Measurements from ENCODE around the gene CIAO3.

The CIAO3 gene

DNA sequence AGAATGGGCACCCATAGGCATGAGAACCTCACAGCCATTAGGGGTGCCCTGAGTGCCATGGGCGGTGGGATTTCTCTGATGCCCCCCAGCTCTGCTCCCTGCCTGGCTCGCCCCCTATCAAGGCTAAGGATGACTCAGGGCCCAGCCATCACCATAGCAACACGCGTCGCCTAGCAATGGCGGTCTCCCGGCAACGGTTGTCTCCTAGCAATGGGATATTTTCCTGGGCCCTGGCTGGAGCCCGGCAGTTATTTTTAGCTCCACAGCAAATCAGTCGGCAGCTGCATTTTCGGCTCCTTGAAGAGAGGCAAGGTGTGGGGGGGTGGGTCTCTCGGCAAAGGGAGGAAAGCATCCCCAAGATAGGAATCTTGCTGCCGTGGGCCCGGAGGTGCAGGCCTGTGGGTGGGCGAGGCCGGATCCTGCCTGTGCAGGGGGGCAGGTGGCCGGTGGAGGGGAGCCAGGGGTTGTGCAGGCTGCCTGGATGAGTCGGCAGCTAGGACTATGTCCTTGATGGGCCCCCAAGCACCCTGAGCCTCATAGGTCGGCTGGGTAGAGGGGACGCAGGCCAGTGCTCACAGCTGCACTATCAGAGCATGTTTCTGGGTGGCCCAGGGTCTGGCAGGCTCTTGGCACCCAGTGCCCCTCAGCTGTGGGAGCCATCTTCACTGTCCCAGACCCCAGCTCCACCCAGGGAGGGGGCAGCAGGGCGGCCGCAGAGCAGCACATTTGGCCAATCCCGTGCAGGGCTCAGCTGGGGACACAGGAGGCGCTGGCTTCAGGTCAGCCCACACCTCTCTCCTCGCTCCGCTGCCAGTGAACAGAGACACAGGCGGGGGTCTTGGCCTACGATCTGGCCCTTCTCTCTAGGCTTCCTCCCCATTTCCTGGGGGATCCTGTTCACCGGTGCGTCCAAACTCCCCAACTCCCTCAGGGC lies 31.0 kb downstream of the CIAO3 start:
- DNase-seq (ENCODE audit: low spot score): no peak

DNA sequence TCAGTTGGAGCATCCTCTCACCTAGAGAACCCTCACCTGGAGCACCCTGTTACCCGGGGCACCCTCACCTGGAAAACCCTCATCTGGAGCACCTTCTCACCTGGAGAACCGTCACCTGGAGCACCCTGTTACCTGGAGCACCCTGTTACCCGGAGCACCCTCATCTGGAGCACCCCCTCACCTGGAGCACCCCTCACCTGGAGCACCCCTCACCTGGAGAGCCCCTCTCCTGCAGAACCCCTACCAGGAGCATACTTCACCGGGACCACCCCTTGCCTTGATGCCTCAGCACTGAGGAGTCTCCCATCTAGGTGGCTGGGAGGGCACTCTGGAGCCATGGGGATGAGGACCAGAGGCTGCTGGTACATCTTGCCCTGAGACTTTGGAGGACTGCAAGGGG lies 31.8 kb downstream of the CIAO3 start:
- no peak for DNase-seq (ENCODE audit: low spot score)

DNA sequence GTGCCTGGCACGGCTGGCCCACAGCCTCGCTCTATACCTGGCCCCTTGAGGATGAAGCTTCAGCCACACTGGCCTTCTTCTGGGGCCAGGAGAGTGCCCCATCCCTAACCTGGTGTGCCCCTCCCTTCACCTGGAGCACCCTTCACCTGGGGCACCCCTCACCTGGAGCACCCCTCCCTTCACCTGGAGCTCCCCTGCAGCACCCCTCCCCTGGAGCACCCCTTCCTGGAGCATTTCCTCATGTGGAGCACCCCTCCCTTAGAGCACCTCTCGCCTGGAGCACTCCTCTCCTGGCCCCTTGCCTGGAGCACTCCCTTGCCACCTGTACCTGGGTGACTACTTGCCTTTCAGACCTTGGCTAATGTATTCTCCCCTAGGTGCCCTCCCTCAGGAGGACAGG lies 32.8 kb downstream of the CIAO3 start:
- no peak for DNase-seq (ENCODE audit: low spot score)

DNA sequence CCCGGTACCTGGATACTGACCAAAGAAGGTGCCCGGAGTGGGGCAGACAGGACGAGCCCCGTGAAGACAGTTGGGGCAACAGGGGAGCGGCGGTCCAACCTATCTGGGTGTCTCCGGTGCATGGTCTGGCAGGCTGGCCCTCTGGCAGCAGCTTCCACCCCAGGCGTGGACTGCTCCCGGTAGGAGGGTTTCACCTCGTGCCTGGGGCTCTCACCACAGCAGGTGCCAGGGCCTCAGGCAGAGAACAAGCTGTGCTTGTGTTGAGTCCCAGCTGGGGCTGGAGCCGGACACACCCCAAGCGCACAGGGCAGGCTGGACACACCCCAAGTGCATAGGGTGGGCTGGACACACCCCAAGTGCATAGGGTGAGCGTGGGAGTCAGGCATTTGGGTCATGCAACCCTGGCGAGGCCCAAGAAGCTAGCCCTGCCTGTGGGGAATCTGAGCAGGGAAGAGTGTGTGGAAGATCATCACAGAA lies 33.7 kb downstream of the CIAO3 start:
- no peak for DNase-seq (ENCODE audit: low spot score)

DNA sequence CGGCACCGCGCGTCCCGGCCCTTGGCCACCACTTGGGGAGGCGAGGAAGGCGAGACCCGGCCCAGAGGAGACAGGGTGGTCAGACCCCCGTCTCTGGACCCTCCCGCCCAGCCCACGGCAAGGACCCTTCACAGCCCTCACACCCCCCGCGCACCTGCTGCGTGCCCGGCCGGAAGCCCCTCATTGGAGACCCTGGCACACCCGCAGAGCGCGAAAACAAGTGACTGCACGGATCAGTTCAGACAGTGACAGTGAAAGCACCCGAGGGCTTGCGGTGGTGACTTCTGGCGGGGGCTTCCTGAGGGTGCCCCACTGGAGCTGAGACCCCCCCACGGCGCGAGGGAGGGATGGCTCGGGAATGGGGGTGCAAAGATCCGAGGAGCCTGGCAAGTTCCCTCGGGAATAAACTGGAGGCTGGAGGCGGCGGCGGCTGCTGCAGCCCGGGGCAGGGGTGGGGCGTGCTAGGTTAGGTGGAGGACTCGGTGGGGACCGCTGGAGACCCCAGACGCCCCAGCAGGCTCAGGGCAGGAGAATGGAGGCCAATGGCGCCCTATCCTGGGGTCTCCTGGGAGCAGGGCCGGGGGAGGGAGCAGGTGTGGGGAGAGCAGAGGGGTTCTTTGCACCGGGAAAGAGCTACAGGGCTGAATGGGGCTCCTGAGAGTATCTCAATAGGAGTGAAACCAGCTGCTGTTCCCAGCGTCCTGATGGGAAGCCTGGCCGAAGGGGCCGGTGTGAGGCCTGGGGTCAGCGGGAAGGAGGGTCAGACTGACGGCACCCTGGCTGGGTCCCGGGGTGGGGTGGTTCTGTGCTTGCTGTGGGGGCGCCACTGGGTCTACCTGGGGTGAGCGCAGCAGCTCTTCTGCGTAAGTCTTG lies 34.4 kb downstream of the CIAO3 start:
- no peak for DNase-seq (ENCODE audit: low spot score)

DNA sequence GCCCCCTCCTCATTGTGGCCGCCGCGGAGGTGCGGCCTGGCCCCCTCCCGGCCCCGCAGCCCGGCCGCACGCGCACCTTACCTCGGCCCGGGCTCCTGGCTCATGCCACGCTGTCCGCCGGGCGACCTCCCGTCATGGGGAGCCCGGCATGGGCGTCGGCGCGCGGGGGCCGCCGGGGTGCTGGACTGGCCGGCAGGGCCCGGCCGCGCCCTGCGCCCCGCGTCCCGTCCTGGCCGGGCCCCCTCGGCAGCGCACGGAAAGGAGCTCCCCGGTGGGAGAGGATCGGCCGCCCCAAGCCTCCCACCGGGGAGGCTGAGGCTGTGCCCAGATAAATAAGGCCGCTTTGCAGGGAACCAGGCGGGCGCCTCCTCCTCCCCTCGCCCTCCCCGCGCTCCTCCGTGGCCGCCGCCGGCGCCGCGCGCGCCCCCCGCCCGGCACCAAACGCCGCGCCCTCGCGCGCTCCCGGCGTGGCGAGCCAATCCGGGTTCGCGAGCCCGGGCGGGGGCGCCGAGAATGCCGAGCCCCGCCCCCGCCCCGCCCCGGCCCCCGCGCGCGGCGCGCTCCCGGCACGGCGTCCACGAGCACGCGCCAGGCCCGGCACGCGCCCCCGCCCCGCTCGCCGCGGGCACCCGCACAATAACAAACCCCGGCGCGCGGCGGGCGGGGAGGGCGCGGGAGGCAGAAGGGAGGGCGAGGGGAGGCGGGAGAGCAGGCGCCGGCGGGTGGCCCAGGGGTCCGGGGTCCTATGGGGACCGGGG lies 35.2 kb downstream of the CIAO3 start, which contains the start of gene FBXL16:
Gene FBXL16 (minus strand): TSS at position 371 of the 758 bp plus-strand sequence. CDS start 8,396 bp downstream, outside the sequence.
- DNase-seq (ENCODE audit: low spot score): no peak

DNA sequence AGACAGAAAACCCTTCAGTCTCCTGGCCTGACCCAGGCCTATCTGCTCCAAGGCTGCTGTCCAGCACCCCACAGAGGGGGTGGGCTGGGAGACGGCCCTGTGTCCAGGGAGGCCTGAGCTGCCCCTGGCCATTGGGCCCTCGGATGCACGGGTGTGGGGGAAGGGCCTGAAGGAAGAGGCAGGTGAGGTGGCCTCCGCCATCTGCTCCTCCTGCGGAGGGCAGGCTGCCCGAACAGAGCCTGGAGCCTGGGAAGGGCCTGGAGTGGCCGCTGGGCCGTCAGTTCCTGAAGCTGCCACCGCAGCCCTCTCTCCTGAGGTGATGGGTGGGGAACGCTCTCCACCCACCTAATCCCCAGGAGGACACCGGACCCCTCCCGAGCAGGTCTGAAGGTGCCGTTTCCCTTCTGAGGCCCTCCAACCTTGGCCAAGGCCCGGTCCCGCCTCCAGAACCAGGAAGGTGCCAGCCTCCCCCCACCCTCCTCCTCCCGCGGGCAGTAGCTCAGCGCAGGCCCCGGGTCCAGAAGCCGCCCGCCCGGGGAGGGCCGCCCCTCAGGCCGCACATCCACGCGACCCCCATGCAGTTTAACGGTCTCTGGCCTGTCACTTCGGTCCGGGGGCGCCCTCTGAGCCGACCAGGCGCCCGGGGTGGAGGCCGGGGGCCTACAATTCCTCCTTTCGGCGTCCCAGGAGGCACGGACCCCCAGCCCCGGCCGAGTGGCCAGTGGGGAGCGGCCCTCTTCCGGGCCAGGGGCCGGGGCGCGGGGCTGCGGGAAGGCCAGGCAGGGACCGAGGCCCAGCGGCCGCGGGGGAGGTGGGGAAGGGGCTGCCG lies 36.0 kb downstream of the CIAO3 start:
- DNase-seq (ENCODE audit: low spot score): no peak

DNA sequence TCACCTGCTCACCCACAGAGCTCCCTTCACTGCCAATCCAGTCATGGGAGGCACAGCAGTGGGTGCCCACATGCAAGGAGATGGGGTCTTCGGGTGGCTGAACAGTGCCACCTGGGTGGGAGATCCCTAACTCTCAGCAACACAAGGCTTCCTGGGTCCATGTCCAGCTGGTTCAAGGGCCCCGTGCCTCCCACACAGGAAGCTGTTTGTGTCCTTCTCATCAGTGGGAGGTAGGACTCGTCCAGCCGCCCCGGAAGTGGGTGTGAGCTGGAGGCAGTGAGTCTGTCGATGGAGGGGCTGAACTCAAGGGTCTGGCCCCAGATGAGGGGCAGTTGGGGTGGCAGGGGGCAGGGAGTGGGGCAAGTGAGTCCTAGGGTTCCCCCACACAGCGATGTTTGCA lies 36.8 kb downstream of the CIAO3 start:
- no peak for DNase-seq (ENCODE audit: low spot score)

DNA sequence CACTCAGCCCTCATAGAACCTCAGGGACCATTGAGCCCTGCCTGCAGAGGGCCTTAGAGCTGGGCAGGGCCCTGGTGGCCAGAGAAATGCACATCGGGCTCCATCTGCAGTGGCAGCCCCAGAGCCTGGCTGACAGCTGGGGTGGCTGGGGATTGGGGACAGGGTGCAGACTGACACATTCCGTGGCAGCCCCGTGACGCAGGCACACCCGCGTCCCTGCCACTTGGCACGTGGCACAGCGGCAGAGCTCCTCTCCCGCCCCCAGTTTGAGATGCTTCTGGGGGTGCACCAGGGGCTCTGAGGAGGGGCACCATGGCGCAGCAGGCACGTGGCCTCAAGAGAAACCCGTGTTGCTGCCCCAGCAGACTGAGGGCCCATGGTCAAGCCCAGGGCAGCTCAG lies 37.4 kb downstream of the CIAO3 start:
- no peak for DNase-seq (ENCODE audit: low spot score)

DNA sequence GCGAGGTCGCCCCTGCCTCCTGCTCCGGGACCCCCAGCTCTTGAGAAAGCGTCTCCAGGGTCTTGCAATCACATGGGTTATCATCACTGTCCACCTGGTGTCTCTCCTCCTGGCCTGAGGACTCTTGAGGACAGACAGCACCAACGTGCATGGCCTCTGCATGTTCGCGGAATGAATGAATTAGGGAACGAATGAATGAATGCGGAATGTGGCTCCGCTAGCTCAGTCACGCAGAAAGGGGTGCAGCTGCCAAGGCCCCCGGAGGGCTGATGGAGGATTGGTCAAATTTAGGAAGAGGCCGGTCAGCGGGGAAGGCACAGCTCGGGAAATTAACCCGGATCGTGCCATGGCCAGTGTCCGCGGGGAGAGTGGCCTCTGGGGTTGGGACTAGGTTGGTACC lies 38.5 kb downstream of the CIAO3 start:
- DNase-seq (ENCODE audit: low spot score): no peak

DNA sequence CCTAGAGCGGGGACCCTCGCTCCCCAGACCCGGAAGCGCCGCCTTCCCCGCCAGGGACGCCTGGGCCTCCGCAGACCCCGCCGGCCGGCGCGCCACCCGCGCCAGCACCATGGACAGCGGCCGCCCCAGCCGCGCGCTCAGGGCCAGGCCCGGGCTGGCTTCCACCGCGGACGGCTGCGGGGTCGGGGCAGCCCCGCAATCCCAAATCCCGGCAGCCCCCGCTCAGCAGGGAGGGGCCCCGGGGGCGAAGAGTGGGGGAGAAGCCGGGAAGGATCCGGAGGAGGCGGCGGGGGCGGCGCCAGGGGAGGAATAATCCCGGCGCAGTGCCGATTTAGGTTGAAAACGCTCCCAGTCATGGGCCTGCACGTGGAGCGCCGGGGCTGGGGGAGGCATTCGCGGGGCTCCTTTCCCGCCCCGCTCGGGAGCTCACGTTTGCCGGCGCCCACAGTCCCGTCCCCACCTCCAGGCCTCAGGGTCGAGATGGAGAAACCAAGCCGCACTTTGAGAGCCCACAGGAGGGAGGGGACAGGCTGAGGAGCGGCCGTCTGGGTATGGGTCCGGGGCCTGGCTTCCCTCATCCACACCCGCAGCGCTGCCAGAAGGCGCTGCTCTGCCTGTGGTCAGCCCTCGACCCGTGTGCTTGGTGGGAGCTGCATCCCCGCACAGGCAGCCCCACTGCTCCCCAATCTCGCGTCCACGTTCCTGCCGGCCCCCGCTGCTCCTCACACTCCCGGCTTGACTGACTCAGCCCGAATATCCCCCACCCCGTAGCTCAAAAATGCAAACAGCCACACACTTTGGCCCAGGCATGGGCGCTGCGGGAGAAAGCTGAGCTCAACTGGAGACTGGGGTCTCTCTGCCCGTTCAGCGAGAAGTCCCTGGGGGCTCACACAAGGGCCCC lies 39.9 kb downstream of the CIAO3 start:
- DNase-seq (ENCODE audit: low spot score): no peak

DNA sequence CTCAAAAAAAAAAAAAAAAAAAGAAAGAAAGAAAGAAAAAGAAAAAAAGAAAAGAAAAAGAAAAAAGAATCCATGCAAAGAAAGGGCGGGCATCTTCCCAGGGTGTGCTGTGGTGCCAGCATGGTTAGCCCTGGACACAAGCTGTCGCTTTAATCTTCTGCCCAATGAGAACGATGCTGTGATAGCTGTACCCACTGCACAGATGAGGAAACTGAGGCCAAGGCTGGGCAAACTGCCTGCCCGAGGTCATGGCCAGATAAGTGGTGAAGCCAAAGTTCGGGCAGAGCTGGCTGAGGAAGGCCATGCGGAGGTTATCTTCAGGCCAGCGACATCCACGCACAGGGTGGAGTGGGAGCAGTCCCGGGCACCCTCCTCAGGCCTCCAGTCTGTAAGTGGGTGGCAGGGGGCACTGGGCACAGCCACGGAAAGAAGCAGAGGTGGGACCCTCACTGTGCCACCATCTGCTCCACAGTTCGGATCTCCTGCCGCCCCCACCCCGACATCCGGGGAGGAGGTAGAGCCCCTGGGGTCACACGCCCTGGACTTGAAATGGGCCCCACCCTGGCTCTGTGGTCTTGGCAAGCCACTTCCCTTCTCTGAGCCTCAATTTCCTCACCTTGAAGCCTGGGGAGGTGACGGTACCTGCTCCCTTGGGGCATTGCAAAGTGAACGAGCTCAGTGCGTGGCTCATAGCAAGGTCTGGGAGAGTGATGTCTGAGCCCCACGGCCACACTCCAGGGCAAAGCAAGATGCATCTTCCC lies 41.7 kb downstream of the CIAO3 start:
- no peak for DNase-seq (ENCODE audit: low spot score)

DNA sequence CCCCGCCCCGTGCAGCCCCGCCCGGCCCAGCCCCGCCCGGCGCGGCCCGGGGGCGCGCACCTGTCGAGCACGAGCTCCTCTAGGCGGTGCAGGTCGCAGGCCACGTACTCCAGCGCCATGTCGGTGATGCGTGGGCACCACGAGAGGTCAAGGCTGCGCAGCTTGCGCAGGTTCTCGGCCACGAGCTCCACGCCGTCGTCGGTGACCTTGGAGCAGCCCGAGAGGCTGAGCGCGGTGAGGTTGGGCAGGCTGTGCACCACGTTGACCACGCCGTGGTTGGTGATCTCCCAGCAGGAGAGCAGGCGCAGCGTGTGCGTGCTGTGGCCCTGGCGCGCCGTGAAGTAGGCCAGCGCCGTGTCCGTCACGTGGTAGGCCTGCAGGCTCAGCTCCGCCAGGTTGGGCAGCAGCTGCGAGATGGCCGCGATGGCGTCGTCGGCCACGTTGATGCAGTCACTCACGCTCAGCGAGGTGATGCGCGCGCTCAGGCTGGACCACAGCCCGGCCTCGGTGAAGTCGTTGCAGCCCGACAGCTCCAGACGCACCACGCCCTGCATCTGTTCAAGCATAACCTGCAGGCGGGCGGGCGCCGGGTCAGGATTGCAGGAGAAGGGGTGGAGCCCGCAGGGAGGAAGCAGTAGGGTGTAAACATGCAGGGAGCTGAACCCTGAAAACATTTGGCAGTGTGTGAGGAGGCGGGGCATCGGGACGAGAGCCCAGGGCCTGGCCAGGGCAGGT lies 45.3 kb downstream of the CIAO3 start:
- peak; percentile 68 for DNase-seq (ENCODE audit: low spot score)

DNA sequence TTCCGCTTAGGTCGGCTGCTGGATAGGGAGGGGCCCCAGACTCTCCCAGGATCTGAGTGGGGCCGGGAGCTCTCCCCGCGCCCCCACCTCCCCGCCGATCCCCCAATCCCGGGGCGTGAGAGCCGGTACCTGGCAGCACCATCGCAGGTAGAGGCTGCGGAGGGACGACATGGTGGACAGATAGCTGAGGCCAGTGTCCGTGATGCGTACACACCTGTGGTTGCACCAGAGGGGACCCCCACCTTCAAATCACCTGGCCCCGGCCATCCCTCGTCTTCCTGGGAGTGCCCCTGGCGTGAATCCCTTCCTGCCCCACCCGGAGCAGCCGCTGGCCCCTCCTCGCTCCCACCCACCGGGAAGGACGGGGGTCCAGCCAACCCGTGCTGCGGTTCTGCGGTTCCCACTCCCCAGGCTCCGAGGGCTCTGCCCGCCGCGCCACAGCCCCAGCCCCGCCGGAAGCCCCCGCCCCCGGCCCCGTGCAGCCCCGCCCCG lies 45.9 kb downstream of the CIAO3 start:
- no peak for DNase-seq (ENCODE audit: low spot score)

DNA sequence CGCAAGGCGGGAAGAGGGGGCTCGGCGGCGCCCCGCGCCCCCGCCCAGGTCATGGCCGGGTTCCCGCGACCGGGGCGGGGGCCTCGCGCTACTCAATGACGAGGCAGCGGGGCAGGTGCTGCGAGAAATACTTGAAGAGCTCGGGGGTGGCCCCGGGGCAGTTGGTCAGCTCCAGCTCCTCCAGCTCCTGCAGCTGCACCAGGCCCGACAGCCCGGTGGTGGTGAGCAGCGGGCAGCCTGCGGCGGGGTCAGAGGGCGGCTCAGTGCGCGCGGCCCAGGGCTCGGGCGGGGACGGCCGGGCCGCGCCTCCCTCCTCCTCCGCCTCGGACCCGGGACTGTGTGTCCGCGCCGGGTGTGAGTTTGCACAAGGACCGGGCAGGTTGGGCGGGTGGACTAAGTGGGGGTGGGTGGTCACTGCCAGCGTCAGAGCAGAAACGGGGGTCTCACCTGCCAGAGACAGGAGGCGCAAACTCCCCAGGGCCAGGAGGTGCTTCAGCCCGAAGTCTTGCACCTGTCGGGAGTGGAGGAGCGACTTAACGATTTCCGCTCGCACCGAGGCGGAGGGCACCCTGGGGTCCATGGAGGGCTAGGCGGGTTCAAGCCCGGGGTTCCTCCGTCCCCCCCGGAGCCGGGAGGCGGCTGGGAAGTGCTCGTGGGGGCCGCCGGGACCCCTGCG lies 46.5 kb downstream of the CIAO3 start:
- DNase-seq (ENCODE audit: low spot score): no peak

DNA sequence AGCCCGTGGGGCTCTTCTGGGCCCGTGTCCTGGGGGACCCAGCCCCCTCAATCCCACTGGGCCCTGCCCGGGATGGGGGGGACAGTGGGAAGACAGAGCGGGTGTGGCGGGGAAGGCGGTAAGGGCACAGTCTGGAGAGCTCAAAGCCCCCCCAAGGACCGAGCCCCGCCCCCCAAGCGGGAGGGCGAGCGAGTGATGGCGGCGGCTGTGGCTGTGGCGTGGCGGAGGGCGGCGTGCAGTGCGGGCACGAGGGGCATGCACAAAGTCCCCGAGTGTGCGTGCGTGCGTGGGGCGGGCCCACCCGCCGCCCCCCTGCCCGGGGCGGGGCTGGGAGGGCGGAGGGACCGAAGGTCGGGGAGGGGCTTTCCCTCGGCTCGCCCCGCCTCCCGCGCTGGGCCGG lies 47.0 kb downstream of the CIAO3 start:
- DNase-seq (ENCODE audit: low spot score): no peak

DNA sequence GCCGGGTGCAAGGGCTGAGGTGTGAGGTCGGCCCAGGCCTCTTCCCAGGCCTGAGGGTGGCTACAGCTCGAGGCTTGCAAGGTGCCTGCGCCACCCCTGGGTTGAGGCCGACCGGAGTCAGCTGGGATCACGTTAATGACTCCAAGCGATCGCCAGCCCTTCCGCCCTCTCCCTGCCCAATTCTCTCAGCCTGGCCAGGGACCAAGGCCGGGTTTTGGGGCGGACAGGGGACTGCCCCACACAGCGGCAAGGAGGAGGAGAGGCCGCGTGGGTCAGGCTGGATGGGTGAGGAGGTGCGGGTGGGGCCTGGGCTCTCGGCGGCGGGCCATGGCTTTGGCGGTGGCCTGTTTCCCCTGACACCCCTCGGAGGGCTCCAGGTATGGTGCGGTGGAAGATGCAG lies 47.4 kb downstream of the CIAO3 start:
- no peak for DNase-seq (ENCODE audit: low spot score)

All from germinal center (tissue), 1 donor.